ENCODE measurements around the gene OSBPL9.

DNA sequence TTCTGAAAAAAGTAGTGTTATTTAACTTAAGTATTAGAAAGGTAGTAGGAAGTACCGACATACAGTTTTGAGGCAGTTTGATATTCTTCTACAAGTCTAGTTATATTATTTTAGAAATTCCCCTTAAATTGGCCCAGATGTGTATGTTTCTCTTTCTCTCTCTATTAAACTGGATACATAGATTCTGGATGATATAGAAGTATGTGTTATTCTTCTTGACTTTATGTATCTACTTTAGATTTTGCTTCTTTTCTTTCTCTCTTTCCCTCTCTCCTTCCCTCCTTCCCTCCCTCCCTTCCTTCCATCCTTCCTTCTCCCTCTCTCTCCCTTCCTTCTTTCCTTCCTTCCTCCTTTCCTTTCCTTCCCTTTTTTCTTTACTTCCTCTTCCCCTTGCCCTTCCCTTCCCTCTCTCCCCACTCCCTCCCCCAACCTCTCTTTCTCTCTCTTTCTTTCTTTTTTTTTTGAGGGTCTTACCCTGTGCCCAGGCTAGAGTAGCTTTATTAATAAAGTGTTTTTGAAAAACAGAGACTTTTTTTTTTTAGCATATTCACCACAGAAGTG, 124.3 kb downstream of the OSBPL9 start:
- TF ChIP-seq EZH2phosphoT487 (IDR thresholded peaks at IDR 0.05; ENCODE audit: insufficient read depth, low read depth) (no peak), EZH2 (IDR thresholded peaks at IDR 0.05; ENCODE audit: insufficient read depth, poor library complexity, severe bottlenecking) (no peak)
